ENCODE results near the gene S100A16.
A peak's percentile ranks its signal among the peaks of the same experiment; 100 is the strongest.

The S100A16 gene

GRCh38 chr1:153617663-153618062, 4.7 kb upstream of the S100A16 start:
- FAIRE-seq: peak; percentile 75
- peak; percentile 58 for DNase-seq (ENCODE audit: extremely low spot score, insufficient read length, low read depth)

- DNase-seq (ENCODE audit: extremely low spot score, insufficient read length, low read depth) (no peak), FAIRE-seq (no peak)
These were observed 4.0 kb upstream of the S100A16 start for GRCh38 chr1:153616917-153617311.

- DNase-seq (ENCODE audit: extremely low spot score, insufficient read length, low read depth) (no peak), FAIRE-seq (no peak)
These were observed 3.4 kb upstream of the S100A16 start, which contains the start of gene S100A14 for GRCh38 chr1:153616144-153616916. Gene S100A14 (minus strand): TSS chr1:153616325. CDS start chr1:153615858, 467 bp downstream.

- FAIRE-seq (no peak), DNase-seq (ENCODE audit: extremely low spot score, insufficient read length, low read depth) (no peak)
These were observed 2.5 kb upstream of the S100A16 start for GRCh38 chr1:153615406-153615805.

GRCh38 chr1:153614906-153615305, 2.0 kb upstream of the S100A16 start:
- FAIRE-seq (no peak), DNase-seq (ENCODE audit: extremely low spot score, insufficient read length, low read depth) (no peak)

- no peak for DNase-seq (ENCODE audit: extremely low spot score, insufficient read length, low read depth)
- no peak for FAIRE-seq
These were observed 1.4 kb upstream of the S100A16 start for GRCh38 chr1:153614189-153614900.

- FAIRE-seq (no peak), DNase-seq (ENCODE audit: extremely low spot score, insufficient read length, low read depth) (no peak)
These were observed 469 bp upstream of the S100A16 start for GRCh38 chr1:153613406-153613805.

- DNase-seq (ENCODE audit: extremely low spot score, insufficient read length, low read depth): no peak
- FAIRE-seq: no peak
These were observed 704 bp downstream of the S100A16 start for GRCh38 chr1:153612111-153612754.

- FAIRE-seq: no peak
- DNase-seq (ENCODE audit: extremely low spot score, insufficient read length, low read depth): no peak
These were observed 1.6 kb downstream of the S100A16 start for GRCh38 chr1:153611356-153611755.

GRCh38 chr1:153610811-153611301, 2.1 kb downstream of the S100A16 start:
- no peak for FAIRE-seq
- no peak for DNase-seq (ENCODE audit: extremely low spot score, insufficient read length, low read depth)

GRCh38 chr1:153610334-153610733, 2.6 kb downstream of the S100A16 start:
- DNase-seq (ENCODE audit: extremely low spot score, insufficient read length, low read depth) (no peak), FAIRE-seq (no peak)

- no peak for DNase-seq (ENCODE audit: extremely low spot score, insufficient read length, low read depth)
- no peak for FAIRE-seq
These were observed 3.4 kb downstream of the S100A16 start for GRCh38 chr1:153609585-153609907.

GRCh38 chr1:153608742-153609584, 4.0 kb downstream of the S100A16 start:
- FAIRE-seq: no peak
- no peak for DNase-seq (ENCODE audit: extremely low spot score, insufficient read length, low read depth)

GRCh38 chr1:153608089-153608682, 4.8 kb downstream of the S100A16 start:
- DNase-seq (ENCODE audit: extremely low spot score, insufficient read length, low read depth): no peak
- no peak for FAIRE-seq

GRCh38 chr1:153607381-153607780, 5.6 kb downstream of the S100A16 start:
- DNase-seq (ENCODE audit: extremely low spot score, insufficient read length, low read depth) (no peak), FAIRE-seq (no peak)

GRCh38 chr1:153606194-153606593, 6.7 kb downstream of the S100A16 start:
- no peak for FAIRE-seq

GRCh38 chr1:153602749-153603148, 10.2 kb downstream of the S100A16 start:
- DNase-seq (ENCODE audit: extremely low spot score, insufficient read length, low read depth) (no peak), FAIRE-seq (no peak)

More at GRCh38 chr1:153606194-153606593, 6.7 kb downstream of the S100A16 start:
- DNase-seq (ENCODE audit: extremely low spot score, insufficient read length, low read depth): no peak

GRCh38 chr1:153599847-153600246, 13.1 kb downstream of the S100A16 start:
- no peak for DNase-seq (ENCODE audit: extremely low spot score, insufficient read length, low read depth)

GRCh38 chr1:153598309-153599172, 14.4 kb downstream of the S100A16 start:
- FAIRE-seq (peak; percentile 93), DNase-seq (ENCODE audit: extremely low spot score, insufficient read length, low read depth) (peak; percentile 75)

More at GRCh38 chr1:153599847-153600246, 13.1 kb downstream of the S100A16 start:
- no peak for FAIRE-seq

All from GM18507 (cell line).